Common myeloid progenitor, CD34-positive (primary cell): Measurements from ENCODE around the gene BCAS1.

Experiments used
- CTCF ChIA-PET: fragments of 350-600 bp; sonication (Branson Sonifier 250); formaldehyde crosslinking; loops from one replicate; lab custom pipeline; 2021; ENCODE audit warnings: antibody characterized with exemption; lab: Charles Lee
- POLR2A ChIA-PET: fragments of 350-600 bp; sonication (Branson Sonifier 250); formaldehyde crosslinking; loops from one replicate; lab custom pipeline; 2021; ENCODE audit warnings: antibody characterized with exemption; lab: Charles Lee
- DNase-seq, 3 donors: peaks; one replicate each; pipeline versions ENCODE4 v3.0.0 to v3.0.0-alpha.2; 2013
- H3K27ac ChIP-seq, 2 experiments: 1 replicate in 1 of 2; 2 replicates in 1 of 2; pipeline ENCODE4 v1.7.0; 2013; ENCODE audit warnings: inconsistent platforms in 2 of 2, low read length in 2 of 2, mild to moderate bottlenecking in 2 of 2, low read depth in 1 of 2, moderate library complexity in 1 of 2; ENCODE audit not compliant: severe bottlenecking in 2 of 2, insufficient read depth in 1 of 2, poor library complexity in 1 of 2
- H3K27me3 ChIP-seq, 5 experiments: replicated peaks in 2 of 5; 1 replicate in 3 of 5; 2 replicates in 2 of 5; pipeline versions ENCODE4 v1.6.1 to v1.7.0; 2013; ENCODE audit warnings: low read length in 4 of 5, mild to moderate bottlenecking in 2 of 5, moderate library complexity in 2 of 5, inconsistent platforms in 1 of 5; ENCODE audit not compliant: insufficient read depth in 5 of 5, control insufficient read depth in 4 of 5
- H3K36me3 ChIP-seq, 4 experiments: 1 replicate in 2 of 4; 2 replicates in 2 of 4; pipeline versions ENCODE4 v1.6.1 to v1.7.0; 2013; ENCODE audit warnings: low read length in 3 of 4, control low read depth in 1 of 4, mild to moderate bottlenecking in 1 of 4; ENCODE audit not compliant: control insufficient read depth in 4 of 4, insufficient read depth in 4 of 4
- H3K4me1 ChIP-seq, 4 experiments: 1 replicate in 3 of 4; 2 replicates in 1 of 4; pipeline versions ENCODE4 v1.6.1 to v1.7.1; 2013; ENCODE audit warnings: low read length in 3 of 4, mild to moderate bottlenecking in 3 of 4, control low read depth in 1 of 4, inconsistent platforms in 1 of 4, moderate library complexity in 1 of 4; ENCODE audit not compliant: control insufficient read depth in 4 of 4, insufficient read depth in 4 of 4; ENCODE audit errors: control extremely low read depth in 1 of 4
- H3K4me3 ChIP-seq, 7 experiments: 1 replicate in 4 of 7; 2 replicates in 3 of 7; pipeline versions ENCODE4 v1.5.1 to v1.7.0; 2013; ENCODE audit warnings: mild to moderate bottlenecking in 7 of 7, low read length in 6 of 7, moderate library complexity in 6 of 7, inconsistent platforms in 2 of 7, low read depth in 2 of 7, control low read depth in 1 of 7; ENCODE audit not compliant: insufficient read depth in 4 of 7, control insufficient read depth in 1 of 7; ENCODE audit errors: extremely low read depth in 1 of 7
- H3K9me3 ChIP-seq, 5 experiments: 1 replicate in 4 of 5; 2 replicates in 1 of 5; pipeline versions ENCODE4 v1.6.1 to v1.7.1; 2013; ENCODE audit warnings: low read length in 4 of 5, mild to moderate bottlenecking in 2 of 5, inconsistent platforms in 1 of 5, low read depth in 1 of 5, moderate library complexity in 1 of 5; ENCODE audit not compliant: control insufficient read depth in 4 of 5, insufficient read depth in 2 of 5; ENCODE audit errors: control extremely low read depth in 1 of 5
- WGBS: methylation state at CpG from one replicate; pipeline ENCODE4 v1.1.5; 2013; ENCODE audit not compliant: insufficient coverage; 5-methylcytosine and 5-hydroxymethylcytosine counted together

Gene BCAS1

DNA sequence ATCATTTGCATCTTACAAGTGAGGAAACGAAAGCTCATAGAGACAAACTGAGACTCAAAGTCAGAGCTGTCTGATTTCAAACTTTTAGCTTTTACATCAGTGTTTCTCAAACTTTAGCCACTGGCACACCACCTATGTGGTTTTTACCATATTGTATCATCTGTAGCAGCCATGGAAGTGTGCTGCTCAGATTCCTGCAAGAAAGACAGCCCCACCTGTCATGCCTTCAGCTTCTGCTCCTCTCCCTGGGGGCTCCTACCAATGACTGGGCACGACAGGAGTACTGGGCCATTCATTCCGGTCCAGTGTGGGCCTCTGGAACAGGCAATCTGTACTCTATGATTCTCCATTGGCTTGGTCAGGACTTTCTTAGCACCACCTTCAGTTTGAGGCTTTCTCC, 87.0 kb downstream of the BCAS1 start:
- WGBS = 90% methylated on average over 3 of the region's 3 CpGs
- H3K27me3 ChIP-seq = no peaks in the 10 kb centered on the region
- POLR2A ChIA-PET = no interaction called here

GRCh38 chr20:53982624-53983023, 87.8 kb downstream of the BCAS1 start:
- H3K27me3 ChIP-seq = no peaks in the 10 kb centered on the region
- no peaks in the 10 kb centered on the region for H3K9me3 ChIP-seq
- DNase-seq = no peak
- no peak overlapping the region for H3K4me3 ChIP-seq
- no peaks in the 10 kb centered on the region for H3K36me3 ChIP-seq
- H3K27ac ChIP-seq = no peak overlapping the region
- WGBS = no CpG with 5 or more reads among the region's 2 CpGs
- CTCF ChIA-PET = no interaction called here
- H3K4me1 ChIP-seq = no peaks in the 10 kb centered on the region
- POLR2A ChIA-PET = interaction anchor here (0.6 kb wide), 1 partner anchor 206 kb away, joined by 3 read pairs; no protein-coding TSS in a partner anchor

More for the DNA sequence above, 87.0 kb downstream of the BCAS1 start:
- H3K4me1 ChIP-seq = no peaks in the 10 kb centered on the region
- CTCF ChIA-PET = no interaction called here
- H3K36me3 ChIP-seq = no peaks in the 10 kb centered on the region
- H3K27ac ChIP-seq = no peak overlapping the region
- DNase-seq = no peak
- H3K4me3 ChIP-seq = no peak overlapping the region
- H3K9me3 ChIP-seq = no peaks in the 10 kb centered on the region

DNA sequence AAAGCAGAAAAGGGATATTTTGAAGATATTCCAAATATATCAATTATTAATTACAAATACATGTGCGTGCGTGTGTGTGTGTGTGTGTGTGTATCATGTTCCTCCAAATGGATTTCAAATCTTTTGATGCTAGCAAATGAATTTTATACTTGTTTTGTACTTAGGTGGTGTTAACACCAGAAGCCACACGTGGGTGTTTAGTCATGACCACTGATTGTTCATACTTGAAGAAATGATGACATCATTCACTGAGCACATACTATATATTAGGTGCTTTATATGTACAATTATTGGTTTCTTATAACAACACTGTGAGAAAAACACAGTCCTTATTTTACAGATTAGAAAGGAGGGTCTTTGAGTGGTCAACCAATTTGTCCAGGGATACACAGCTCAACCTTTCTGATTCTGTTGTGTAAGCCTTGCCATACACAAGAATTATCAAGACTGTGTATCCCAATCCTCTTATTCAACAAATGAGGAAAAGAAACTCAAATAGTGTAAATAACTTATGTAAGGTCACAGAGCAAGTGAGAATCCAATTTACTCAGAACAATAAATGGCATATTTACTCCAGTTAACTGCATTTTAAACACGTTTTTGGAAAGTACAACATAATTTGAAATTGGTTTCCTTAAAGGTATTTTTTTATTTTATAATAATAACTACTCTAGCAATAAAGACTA, 88.5 kb downstream of the BCAS1 start:
- no peaks in the 10 kb centered on the region for H3K9me3 ChIP-seq
- no peaks in the 10 kb centered on the region for H3K36me3 ChIP-seq
- no peak overlapping the region for H3K27ac ChIP-seq
- ChIA-PET POLR2A (interaction anchor here (0.6 kb wide), 1 partner anchor 206 kb away, joined by 3 read pairs; no protein-coding TSS in a partner anchor), CTCF (no interaction called here)
- no peaks in the 10 kb centered on the region for H3K27me3 ChIP-seq
- H3K4me3 ChIP-seq = no peak overlapping the region
- DNase-seq = no peak
- H3K4me1 ChIP-seq = no peaks in the 10 kb centered on the region
- WGBS = no CpG with 5 or more reads among the region's 4 CpGs

- CTCF ChIA-PET = interaction anchor here (1.0 kb wide), 1 partner anchor 88 kb away, joined by 3 read pairs; no protein-coding TSS in a partner anchor
Observed at GRCh38 chr20:53981130-53981529, 89.3 kb downstream of the BCAS1 start.

DNA sequence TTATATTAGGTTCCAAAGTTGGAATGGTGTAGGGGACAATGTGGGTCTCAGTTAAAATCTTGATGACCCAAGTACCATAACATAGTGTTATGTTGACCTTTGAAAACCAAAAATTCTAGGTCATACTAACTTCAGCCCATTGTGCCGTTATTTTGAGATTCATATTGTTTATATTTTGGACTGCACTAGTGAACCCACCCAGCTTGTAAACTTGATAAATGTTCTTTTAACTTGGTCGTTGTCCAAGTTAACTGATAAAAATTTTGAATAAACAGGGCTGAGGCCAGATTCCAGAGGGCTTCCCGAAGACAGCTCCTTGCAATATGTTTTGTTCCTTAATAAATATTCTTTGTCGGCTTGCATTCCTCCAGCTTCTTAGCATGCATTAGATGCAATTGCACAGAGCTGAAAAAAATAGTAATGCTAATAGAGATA, 90.3 kb downstream of the BCAS1 start:
- no peak for DNase-seq
- no peaks in the 10 kb centered on the region for H3K4me1 ChIP-seq
- H3K9me3 ChIP-seq = no peaks in the 10 kb centered on the region
- H3K27me3 ChIP-seq = no peaks in the 10 kb centered on the region
- 88% methylated on average over 1 of the region's 4 CpGs for WGBS
- ChIA-PET POLR2A (no interaction called here), CTCF (no interaction called here)
- H3K27ac ChIP-seq = no peak overlapping the region
- no peaks in the 10 kb centered on the region for H3K36me3 ChIP-seq
- no peak overlapping the region for H3K4me3 ChIP-seq

More at GRCh38 chr20:53981130-53981529, 89.3 kb downstream of the BCAS1 start:
- no peaks in the 10 kb centered on the region for H3K36me3 ChIP-seq
- no peak overlapping the region for H3K27ac ChIP-seq
- WGBS = 89% methylated on average over 5 of the region's 5 CpGs
- no peaks in the 10 kb centered on the region for H3K27me3 ChIP-seq
- DNase-seq = no peak
- POLR2A ChIA-PET = no interaction called here
- H3K4me3 ChIP-seq = no peak overlapping the region
- no peaks in the 10 kb centered on the region for H3K4me1 ChIP-seq
- no peaks in the 10 kb centered on the region for H3K9me3 ChIP-seq

DNA sequence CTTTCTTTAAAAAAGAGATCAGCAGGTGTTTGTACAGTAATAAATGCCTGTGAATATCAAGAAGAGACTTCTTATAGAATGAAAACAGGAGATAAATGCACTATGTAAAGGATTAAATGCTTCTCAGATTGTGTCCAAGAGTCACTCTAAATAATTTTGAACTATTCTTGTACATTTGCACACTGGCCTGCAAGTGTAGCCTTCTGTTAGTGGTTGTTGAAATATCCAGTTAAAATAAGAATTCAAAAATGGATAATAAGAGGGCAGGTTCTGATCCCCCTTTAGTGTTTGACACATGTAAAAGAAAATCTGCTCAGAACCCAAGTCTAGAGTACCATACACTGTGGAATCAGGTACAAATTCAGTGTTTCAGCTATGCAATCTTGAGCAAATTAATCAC, 91.9 kb downstream of the BCAS1 start:
- Histone ChIP-seq H3K4me1 (no peaks in the 10 kb centered on the region), H3K4me3 (no peak overlapping the region), H3K27me3 (no peaks in the 10 kb centered on the region), H3K9me3 (no peaks in the 10 kb centered on the region), H3K36me3 (no peaks in the 10 kb centered on the region), H3K27ac (no peak overlapping the region)
- ChIA-PET POLR2A (no interaction called here), CTCF (no interaction called here)
- DNase-seq = no peak

DNA sequence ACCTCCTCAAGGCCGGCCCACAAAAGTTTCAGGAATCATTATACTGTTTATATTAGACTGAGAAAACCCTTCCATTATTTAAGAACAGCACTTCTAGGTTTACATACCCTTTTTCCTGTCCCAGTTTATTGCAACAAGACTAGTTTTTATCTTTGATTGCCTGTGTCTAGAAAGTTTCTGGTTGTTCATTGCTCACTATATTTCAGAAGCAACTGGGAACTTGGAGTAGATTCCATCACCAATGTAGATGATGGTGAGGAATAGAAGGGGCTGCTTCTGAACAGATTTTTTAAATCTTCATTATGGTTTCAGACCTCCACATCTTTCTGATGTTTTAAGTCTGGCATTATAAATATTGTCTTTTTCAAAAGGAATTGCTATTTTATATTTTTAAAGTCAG, 93.0 kb downstream of the BCAS1 start:
- no peaks in the 10 kb centered on the region for H3K9me3 ChIP-seq
- ChIA-PET CTCF (no interaction called here), POLR2A (no interaction called here)
- no peak overlapping the region for H3K4me3 ChIP-seq
- no CpG with 5 or more reads among the region's 1 CpG for WGBS
- no peaks in the 10 kb centered on the region for H3K36me3 ChIP-seq
- H3K27ac ChIP-seq = no peak overlapping the region
- H3K27me3 ChIP-seq = no peaks in the 10 kb centered on the region
- H3K4me1 ChIP-seq = no peaks in the 10 kb centered on the region
- no peak for DNase-seq
